Lower lobe of right lung (tissue), 2 donors: ENCODE results near the gene TMEM175. TPM values are rescaled to one million over a fixed set of nuclear protein-coding genes. Genes with fewer than 3 reads are reported as not detected.

Experiments
- ATAC-seq, 2 donors: fragments of 200-7000 bp; cut with Tn5 transposase; one replicate each; pipeline ENCODE4 v1.9.1; 2020 to 2022; ENCODE audit warnings: mild to moderate bottlenecking in 2 of 2, moderate library complexity in 2 of 2
- DNase-seq: peaks from one replicate; pipeline ENCODE4 v3.0.0-alpha.2; 2020
- H3K27ac ChIP-seq: fragments of 200-600 bp; one replicate; pipeline ENCODE4 v1.8.0; 2022
- H3K27me3 ChIP-seq: fragments of 200-600 bp; one replicate; pipeline ENCODE4 v1.8.0; 2022; ENCODE audit warnings: low read depth
- H3K36me3 ChIP-seq: fragments of 200-600 bp; one replicate; pipeline ENCODE4 v1.8.0; 2022; ENCODE audit warnings: mild to moderate bottlenecking
- H3K4me1 ChIP-seq: fragments of 200-600 bp; one replicate; pipeline ENCODE4 v1.8.0; 2022
- H3K4me3 ChIP-seq: fragments of 200-600 bp; one replicate; pipeline ENCODE4 v1.8.0; 2022; ENCODE audit warnings: mild to moderate bottlenecking
- H3K9me3 ChIP-seq: fragments of 200-600 bp; one replicate; pipeline ENCODE4 v1.8.0; 2022
- intact Hi-C: fragments of 100-400 bp; cut with DNase I; formaldehyde crosslinking; loops from one replicate; pipeline ENCODE4 v1.11.0; 2022
- total RNA-seq: library from RNA; stranded (reverse); fragmentation: NEBNext Ultra II Directional; extraction: Animal tissue kit (Norgen Biotek cat#: 25700); gene quantifications from one replicate; pipeline ENCODE4 v1.2.1, GENCODE V29; 2021
- TF ChIP-seq, protein P1 (sequence below): fragments of 200-600 bp; IDR thresholded peaks from one replicate; pipeline ENCODE4 v1.8.0; 2022; ENCODE audit warnings: antibody characterized with exemption, mild to moderate bottlenecking
- donor health status: DM: no; HTN: yes; CAD: no; lungs with severe emphysema.

The TMEM175 gene
- total RNA-seq, 1 donor from 2014 or later, result 45.3 TPM

DNA sequence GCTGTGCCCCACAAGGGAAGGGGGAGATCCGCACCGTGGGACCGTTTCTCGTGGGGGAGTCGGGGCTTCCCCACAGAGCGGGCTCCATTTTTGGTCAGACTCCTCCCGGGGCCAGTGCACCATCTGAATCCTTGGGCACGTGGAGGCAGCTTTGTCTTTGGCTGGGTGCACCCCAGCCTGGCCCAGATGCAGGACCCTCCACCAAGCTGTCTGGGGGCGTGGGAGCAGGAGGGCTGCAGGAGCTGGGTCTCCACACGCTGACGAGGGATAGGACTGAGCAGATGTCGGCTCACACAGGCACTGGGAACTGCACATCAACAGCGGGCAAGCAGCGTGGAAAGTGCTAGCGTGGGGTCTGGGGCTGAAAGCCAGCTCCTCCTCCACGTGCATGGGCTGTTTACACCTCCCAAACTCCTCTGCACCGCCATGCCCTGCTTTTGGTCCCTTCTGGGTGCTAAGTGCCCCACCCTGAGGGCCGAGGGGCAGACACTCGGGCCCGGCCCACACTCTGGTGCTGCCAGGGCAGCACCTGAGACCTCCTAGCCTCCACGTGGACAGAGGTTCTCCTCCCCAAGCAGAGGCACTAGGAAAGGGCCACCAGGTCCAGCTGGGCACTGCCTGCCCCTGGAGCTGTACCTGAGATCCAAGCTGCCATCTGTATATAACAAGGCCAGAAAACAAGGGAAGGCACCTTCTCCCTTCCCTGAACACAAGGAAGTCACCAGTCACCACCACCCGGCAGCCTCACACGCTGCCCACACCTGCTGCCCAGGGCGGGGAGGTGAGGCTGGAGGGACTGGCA, 27.3 kb downstream of the TMEM175 start:
- no peaks in the 10 kb centered on the region for H3K27me3 ChIP-seq
- TF ChIP-seq, protein P1, sequence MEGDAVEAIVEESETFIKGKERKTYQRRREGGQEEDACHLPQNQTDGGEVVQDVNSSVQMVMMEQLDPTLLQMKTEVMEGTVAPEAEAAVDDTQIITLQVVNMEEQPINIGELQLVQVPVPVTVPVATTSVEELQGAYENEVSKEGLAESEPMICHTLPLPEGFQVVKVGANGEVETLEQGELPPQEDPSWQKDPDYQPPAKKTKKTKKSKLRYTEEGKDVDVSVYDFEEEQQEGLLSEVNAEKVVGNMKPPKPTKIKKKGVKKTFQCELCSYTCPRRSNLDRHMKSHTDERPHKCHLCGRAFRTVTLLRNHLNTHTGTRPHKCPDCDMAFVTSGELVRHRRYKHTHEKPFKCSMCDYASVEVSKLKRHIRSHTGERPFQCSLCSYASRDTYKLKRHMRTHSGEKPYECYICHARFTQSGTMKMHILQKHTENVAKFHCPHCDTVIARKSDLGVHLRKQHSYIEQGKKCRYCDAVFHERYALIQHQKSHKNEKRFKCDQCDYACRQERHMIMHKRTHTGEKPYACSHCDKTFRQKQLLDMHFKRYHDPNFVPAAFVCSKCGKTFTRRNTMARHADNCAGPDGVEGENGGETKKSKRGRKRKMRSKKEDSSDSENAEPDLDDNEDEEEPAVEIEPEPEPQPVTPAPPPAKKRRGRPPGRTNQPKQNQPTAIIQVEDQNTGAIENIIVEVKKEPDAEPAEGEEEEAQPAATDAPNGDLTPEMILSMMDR, result no peak
- ATAC-seq, result no peak

DNA sequence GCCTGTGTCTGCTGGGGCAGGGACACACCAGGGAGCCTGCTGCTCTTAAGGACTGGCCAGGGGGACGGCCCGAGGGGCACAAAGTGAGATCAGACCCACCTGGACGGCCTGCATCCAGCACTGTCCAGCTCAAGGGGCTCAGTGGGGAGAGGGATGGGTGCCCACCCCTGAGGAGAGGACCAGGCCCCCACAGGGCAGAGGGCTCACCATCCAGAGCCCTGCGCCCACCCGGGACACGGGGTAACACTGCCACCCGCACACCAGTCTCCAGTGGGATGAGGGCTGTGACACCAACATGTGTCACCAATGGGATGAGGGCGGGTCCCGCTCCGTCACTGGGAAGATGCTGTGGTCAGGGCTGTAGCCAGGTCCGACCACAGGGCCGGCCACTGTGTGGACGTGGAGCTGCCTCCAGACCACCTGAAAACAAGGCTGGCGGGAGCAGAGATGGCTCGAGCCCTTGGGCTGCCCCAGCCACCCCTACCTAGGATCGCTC, 27.9 kb downstream of the TMEM175 start:
- DNase-seq, result no peak
- Histone ChIP-seq H3K36me3 (peaks cover 85% of the 10 kb centered on the region), H3K9me3 (no peaks in the 10 kb centered on the region), H3K27me3 (no peaks in the 10 kb centered on the region), H3K27ac (no peak overlapping the region), H3K4me3 (no peak overlapping the region), H3K4me1 (no peaks in the 10 kb centered on the region)
- TF ChIP-seq, protein P1, result no peak
- intact Hi-C loops, result no loop called here
- ATAC-seq, result no peak

More for the DNA sequence above, 27.3 kb downstream of the TMEM175 start:
- no peak for DNase-seq
- peaks cover 85% of the 10 kb centered on the region for H3K36me3 ChIP-seq
- intact Hi-C loops, result no loop called here
- H3K4me3 ChIP-seq, result no peak overlapping the region
- H3K9me3 ChIP-seq, result no peaks in the 10 kb centered on the region
- H3K27ac ChIP-seq, result no peak overlapping the region
- no peaks in the 10 kb centered on the region for H3K4me1 ChIP-seq

DNA sequence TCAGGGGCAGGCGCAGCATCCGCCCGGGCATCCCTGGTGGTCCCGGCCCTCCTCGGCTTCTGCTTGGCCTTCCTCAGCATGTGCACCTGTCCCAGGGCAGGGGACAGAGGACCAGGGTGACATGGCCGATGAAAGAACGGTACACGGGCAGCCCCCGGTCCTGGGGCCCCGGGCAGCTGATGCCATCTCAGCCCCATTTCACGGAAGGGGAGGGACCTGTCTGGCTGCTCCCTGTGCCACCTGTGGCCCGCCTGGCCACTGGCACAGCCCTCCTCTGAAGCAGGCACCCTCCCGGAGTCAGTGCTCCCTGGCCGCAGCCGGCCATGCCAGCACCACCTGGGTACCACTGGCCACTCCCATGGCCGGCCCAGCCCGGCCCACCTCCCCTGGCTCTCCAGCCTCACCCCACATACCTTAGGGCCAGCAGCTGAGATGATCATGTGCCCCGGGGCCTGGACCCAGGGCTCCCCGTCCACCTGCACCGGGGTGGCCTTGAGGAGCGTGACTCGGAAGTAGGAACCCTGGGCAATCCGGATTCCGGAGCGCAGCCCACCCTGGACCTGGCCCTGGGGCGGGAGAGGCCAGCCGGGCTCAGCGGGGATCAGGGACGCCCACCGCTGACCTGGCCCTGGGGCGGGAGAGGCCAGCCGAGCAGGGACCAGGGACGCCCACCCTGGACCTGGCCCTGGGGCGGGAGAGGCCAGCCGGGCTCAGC, 28.5 kb downstream of the TMEM175 start:
- intact Hi-C loops, result no loop called here
- no peak for ATAC-seq
- peaks cover 85% of the 10 kb centered on the region for H3K36me3 ChIP-seq
- no peak overlapping the region for H3K27ac ChIP-seq
- TF ChIP-seq, protein P1, result no peak
- H3K4me3 ChIP-seq, result no peak overlapping the region
- H3K9me3 ChIP-seq, result no peaks in the 10 kb centered on the region
- DNase-seq, result no peak
- no peaks in the 10 kb centered on the region for H3K4me1 ChIP-seq
- H3K27me3 ChIP-seq, result no peaks in the 10 kb centered on the region

DNA sequence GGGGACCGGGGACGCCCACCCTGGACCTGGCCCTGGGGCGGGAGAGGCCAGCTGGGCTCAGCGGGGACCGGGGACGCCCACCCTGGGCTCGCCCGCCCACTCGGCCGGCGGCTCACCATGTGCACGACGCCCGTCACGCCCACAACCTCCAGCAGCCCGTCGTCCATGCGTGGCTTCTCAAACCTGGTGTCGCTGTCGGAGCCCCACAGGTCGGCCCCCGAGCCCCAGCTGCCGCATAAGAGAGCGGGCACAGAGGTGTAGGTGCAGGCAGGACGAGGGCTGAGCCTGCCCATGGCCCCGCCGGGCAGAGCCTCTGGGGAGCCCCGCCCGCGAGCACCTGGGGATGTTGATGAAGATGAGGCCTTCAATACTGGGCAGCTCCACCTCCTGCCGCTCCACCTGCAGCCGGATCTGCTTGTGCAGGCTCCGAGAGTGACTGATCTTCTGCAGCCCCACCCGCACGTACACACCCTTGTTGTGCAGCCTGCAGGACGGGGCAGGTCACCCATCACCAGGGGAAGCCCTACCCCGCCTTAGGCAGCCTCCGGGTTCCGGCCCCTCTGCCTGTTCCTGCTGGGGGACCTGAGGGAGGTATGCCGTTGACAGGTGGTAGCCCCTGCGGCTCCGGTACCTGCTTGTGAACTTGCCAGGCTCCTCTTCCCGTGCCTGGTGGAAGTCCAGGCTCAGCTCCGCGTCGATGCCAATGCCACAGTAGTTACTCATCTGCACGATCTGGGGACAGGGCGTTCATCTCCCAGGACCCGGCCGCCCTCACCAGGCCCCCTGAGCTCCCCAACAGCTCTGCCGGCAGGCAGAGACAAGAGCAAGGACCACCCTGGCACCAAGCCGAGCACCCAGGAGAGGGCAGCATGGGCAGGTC, 29.3 kb downstream of the TMEM175 start:
- Histone ChIP-seq H3K9me3 (no peaks in the 10 kb centered on the region), H3K4me1 (no peaks in the 10 kb centered on the region), H3K27ac (no peak overlapping the region), H3K36me3 (peaks cover 88% of the 10 kb centered on the region), H3K27me3 (no peaks in the 10 kb centered on the region), H3K4me3 (no peak overlapping the region)
- intact Hi-C loops, result no loop called here
- DNase-seq (no peak), ATAC-seq (no peak)
- TF ChIP-seq, protein P1, result no peak
